TTC549 (cell line): ENCODE data around the gene LRRC30.
"Not testable (repeated sequence)": the region's sequence is repeated elsewhere in the genome, so short reads cannot be mapped to it uniquely, and the experiment has no call there.

Experiments
- FAIRE-seq: peaks from 2 replicates; lab custom pipeline; 2012; peaks lifted over from hg19 to GRCh38; lab: Jason Lieb, UNC

The LRRC30 gene

DNA sequence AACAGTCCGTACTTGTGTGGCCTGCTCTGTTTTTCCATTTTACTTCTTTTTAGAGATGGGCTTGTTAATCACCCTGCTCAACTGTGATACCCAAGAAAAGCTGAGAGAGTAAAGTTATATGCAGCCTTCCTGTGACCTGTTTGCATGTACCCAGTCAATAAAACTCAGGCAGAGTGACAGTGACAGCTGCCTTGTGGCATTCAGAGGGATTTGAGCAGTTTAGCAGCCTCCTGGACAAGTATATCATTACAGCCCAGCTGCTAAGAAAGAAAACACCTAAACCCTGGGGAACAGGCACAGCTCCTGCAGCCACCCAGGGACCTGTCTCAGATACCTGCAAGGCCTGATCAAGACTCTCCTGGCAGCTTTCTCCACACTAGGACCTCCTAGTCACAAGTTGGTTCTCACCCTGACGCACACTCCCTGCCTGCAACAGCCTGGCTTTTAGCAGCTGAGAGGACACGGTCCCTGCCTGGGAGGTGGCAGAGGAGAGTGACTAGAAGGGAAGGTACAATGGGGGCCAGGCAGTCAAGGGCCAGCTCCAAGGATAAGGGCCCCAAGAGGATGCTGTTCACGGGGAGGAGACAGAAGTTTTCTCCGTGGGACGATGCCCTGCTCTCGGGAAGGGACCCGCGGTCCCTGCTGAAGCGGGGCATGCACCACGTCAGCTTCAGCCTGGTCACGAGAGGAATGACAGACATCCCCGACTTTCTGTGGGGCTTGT, at the start of gene LRRC30:
LRRC30 (plus strand) TSS at position 464 of the 724 bp plus-strand sequence; CDS start at position 514, 50 bp downstream.
- no peak for FAIRE-seq

DNA sequence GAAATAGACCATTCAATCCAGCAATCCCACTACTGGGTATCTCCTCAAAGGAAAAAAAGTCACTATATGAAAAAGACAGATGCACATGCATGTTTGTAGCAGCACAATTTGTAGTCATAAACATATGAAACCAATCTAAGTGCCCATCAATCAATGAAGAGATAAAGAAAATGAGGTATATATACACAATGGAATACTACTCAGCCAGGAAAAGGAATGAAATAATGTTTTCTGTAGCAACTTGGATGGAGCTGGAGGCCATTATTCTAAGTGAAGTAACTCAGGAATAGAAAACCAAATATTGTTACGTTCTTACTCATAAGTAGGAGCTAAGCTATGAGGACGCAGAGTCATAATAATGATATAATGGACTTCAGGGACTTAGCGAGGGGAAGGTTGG, 45.2 kb upstream of the LRRC30 start:
- no peak for FAIRE-seq

DNA sequence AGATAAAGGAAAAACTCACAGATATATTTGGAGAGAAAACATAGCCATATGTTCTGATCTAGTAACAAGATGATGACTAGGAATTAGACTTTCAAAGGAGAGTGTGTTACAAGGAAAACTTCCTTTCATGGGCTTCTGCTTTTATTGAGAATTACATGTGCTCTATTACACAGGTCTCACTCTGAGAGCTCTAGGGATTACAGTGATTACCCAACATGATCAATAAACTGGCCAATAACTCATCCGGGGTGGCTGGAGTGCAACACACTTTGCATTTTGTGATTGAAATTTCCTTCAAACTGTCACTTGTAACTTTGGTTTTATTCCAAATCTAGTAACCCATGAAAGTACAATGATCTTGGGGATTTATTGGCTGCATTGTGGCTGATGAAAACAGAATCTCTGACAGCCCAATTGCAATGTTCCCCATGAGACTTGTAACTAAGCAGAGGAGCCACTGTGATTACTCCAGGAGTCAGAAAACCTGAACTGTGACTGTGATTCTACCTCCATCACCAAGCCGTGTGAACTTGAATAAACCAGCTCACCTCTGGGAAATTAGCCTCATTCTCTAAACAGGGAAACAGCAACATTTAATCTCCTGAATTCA, 40.2 kb upstream of the LRRC30 start:
- FAIRE-seq, result no peak

DNA sequence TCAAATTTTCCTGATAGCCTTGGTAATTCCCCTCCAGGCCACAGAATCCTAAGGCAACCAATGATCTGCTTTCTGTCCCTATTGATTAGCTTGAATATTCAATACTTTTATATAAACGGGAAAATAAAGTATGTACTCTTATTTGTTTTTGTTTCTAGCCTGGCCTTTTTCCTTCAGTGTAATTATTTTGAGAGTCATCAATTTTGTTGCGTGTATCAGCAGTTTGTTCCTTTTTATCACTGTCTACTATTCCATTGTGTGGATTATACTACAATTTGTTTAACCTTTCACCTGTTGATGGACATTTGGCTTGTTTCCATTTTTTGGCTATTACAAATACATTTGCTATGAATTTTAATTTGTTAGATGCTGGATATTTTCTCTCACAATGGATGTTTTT, 39.2 kb upstream of the LRRC30 start:
- no peak for FAIRE-seq

DNA sequence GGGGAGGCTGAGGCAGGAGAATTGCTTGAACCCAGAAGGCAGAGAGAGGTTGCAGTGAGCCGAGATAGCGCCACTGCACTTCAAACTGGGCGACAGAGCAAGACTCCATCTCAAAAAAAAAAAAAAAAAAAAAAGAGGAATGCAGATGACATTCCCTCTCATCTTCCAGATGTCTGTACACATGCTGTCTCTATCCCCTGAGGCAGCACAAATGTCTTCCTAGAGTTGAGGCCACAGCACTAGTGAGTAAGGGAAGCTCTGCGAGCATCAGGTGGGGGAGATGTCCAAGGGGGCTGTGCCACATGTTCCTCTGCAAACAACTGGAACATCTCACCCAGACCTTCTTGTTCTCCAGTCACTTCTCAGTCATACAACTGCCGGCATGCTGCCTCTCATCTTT, 35.6 kb upstream of the LRRC30 start:
- no peak for FAIRE-seq

DNA sequence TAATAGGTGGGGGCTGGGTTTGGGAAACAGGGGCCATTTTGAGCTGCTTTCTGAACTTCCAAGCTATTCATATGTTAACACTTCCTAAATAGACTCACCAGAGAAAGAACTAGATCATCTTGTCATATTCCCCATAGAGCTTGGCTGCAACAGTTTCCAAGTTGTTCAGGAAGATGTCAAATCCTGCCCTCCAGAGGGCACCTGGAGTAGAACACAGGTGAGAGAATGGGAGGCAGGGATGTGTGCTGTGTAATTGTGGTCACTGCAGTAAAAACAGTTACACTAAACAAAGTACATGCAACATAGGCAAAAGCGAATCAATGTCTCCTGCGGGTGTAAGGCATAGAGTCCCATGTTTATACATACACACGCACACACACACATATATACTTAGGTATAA, 34.5 kb upstream of the LRRC30 start:
- no peak for FAIRE-seq

DNA sequence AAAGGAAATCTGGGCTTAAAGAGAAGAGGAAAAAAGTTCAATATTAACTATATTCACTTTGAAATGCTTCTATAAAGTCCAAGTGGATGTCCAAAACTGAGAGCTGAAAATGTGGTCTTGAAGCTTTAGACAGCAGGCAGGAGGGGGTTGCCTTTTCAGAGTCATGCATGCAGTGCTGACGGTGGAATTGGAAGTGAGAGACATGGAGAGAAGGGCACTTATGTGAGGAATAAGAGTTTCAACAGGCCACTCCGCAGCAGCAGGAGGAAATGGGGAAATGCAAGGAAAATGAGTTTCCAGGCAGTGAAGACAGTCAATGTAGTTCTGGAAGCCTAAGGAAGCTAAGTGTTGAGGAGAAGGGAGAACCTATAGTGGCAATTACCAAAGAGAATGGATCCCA, 33.0 kb upstream of the LRRC30 start:
- FAIRE-seq, result no peak

DNA sequence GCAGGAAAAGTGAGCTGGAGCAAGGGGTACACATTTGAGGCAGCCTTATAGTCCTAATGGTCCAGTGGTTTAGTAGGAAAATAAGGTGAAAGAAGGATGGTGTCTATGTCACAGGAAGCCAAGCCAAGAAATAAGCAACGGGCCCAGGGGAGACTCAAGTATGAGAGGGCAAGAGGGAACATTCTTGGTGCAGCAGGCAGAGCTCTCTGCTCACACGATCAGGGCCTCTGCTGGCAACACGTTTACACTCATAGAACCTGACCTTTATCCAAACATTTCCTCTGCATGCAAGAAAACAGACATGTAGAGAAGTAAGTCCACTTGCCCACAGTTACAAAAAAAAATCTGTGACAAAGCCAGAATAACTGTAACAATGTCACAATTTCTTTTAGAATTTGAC, 32.6 kb upstream of the LRRC30 start:
- FAIRE-seq, result no peak

DNA sequence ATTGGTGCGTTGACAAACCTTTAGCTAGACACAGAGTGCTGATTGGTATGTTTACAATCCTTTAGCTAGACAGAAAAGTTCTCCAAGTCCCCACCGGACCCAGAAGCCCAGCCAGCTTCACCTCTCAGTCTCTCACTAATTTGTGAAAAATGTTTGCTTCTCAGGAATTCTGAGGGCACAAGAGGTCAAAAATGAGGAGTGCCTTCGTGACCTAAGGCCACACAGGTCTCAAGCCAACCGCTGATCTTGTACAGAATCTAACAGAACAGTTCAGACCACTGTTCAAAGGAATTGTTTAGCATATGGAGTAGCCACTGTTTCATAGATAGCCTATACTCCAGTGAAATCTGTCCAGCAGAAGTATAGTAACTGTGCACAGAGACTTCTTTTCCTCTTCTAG, 29.8 kb upstream of the LRRC30 start:
- FAIRE-seq, result no peak

DNA sequence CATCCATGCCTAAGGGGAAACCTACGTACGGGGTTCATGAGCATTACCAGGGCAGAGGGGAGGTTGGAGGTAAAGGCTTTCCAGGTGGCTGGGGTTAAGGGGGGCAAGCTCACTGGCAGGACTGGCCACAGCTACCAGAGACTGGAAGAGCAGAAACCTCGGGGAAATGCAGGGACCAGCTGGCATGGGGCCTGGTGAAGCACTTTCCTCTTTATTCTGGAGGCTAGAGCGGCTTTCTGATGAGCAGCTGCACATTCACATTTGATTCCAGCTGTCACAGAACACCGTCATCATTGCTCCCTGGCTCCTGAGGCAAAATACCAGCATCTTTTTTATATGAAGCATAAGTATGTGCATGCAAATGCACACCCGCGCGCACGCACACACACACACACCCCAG, 28.7 kb upstream of the LRRC30 start:
- no peak for FAIRE-seq

DNA sequence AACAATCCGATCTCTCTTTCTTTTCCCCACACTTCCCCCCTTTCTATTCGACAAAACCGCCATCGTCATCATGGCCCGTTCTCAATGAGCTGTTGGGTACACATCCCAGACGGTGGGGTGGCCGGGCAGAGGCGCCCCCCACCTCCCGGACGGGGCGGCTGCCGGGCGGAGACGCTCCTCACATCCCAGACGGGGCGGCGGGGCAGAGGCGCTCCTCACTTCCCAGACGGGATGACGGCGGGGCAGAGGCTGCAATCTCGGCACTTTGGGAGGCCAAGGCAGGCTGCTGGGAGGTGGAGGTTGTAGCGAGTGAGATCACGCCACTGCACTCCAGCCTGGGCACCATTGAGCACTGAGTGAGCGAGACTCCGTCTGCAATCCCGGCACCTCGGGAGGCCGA, 27.3 kb upstream of the LRRC30 start:
- not testable (repeated sequence) for FAIRE-seq

DNA sequence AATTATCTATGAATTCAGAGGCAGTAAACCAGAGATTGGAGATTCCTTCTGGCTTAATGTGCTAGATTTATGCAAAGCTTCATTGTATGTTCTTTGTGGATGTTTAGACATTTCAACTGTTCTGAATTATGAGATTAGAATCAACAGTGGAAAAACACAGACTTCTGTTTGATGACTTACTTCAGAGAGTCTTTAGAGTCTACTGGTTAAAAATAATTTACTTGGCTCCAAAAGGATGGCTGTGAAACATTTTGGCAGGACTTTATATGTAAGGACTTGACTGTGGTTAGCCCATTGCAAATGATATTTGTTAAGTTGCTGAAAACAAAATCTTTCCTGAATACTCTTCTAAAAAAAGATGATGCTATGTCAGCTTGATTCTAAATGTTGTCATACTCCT, 25.5 kb upstream of the LRRC30 start:
- no peak for FAIRE-seq

DNA sequence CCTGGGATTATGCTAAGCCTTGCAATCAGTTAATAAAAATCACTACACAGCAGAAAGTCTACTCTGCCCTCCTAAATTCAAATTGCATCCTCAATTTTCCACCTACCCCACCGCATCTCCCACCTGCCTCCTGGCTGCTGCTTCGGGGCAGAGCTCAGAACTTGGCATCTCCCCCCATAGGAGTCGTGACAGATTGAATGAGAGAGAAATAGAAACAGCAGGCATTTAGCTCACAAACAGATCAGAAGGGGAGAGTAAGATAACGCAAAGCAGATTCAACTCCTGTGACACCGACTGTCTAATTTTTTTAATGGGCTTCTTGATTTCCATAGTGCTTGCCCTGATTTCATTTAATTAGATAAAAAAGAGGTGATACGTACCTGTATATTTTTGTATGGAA, 24.7 kb upstream of the LRRC30 start:
- FAIRE-seq, result no peak

DNA sequence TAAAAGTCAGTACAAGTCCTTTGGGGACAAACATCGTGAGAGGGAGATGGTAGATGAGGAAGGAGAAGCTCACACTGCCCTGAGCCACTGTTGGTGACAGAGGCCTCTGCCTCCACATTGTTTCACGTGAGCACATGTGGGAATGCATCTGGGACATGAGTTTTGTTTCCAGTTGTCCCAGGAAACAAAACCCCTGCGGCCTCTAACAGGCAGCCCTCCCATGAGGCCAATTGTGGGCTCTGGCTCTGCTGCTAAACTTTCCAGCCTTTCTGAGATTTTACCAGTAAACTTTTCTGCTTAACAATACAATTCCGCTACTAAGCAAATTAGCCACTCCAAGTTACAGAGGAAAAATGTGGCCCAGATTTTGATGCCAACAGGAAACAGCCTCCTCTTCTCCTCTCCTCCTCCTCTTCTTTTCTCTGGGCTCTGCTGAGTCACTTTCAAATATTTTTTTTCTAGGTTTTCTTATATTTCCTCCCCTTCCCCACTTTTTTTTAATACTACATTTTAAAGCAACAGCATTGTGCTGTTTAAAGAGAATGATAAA, 23.4 kb upstream of the LRRC30 start:
- no peak for FAIRE-seq

DNA sequence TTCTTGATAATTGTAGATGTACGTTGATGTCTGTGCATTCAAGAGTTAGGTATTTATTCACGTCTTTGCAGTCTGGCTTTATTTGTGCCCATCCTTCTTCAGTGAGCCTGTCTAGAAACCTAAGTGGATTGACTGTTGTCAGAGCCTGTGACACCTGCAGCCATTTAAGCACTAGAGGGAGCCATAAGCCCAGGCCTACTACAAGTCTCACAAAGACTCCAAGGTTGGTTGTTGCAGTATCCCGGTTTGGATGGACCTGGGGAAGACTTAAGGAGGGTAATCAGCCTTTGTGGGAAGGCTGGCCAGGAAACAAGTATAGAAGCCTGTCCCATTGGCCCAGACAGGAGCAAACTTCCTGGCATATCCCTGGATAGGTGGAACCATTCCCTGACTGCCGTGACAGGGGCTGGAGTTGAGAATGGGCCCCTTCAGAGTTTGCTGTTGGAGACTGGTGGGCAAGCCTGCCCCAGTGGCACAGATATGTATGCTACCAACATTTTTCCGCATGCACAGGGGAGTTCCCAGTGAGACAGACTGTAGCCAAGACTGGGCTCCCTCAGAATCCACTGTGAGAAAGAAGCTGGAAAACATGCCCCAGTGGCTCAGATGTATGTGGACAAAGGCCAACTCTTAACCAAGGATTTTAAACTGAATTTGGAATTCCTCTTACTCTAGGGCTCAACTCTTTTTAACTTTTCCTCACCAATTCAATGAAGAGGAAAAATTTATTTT, 9.3 kb upstream of the LRRC30 start:
- peak; percentile 50 for FAIRE-seq

DNA sequence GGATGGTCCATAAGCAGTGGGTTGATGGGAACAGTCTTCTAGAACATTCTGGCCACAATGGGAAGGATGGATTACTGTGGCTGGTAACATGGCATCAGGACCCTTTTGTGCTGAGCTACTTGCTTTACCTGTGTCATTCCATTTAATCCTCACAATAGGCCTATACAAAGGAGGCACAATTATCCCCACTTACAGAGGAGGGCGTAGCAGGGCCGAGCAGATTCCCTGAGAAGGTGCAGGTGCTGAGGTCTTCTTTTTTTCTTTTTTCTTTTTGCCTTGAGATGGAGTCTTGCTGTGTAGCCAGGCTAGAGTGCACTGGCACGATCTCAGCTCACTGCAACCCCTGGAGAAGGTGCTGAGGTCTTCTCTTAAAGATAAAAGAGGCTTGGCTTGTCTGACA, 6.7 kb upstream of the LRRC30 start:
- FAIRE-seq, result no peak

DNA sequence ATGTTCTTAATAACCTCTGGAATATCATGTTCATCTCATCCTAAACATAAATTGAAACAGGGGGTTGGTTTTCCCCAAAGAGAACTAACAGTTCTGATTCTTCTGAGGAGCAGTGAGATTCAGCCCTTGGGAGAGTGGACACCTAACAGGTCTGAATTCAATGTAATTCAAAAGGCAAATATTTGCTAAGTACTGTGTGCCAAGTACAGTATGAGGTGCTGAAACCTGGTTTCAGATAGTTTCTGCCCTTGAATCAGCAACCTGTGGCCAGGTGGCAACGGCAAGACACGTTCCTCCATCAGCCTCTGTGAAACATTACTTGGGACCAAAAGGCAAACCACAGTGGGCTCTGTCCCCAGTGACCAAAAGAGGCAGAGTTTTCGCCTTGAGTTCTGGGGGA, 1.3 kb downstream of the LRRC30 start:
- no peak for FAIRE-seq

DNA sequence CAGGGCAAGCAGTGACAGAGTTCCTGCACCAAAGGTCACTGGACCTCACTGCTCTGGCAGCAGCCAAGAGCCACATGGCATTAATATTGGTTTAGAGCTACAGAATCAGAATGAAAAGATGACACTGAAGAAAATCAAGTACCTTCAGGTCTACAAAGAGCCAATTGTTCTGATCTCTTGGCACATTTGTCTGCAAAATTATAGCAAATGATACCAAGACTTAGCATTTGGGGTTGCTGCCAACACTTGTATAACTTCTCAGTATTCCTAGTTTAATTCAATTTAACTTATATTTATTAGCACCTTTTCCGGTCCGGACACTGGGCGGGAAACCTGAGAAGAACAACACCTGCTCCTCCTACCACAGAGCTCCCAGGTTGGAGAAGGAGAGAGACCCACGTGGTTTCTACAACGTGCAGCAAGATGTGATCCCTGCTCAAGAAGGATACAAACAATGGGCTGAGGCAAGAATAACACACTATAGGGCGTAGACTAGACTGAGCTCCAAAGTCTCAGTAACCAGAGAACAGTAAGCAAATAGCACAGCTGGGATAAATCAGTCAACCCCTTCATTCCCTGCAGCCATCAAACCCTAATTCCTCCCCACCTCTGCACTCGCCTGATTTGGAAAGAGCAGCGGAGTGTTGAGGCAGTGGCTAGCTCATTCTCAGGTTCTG, 2.4 kb downstream of the LRRC30 start:
- FAIRE-seq, result no peak

DNA sequence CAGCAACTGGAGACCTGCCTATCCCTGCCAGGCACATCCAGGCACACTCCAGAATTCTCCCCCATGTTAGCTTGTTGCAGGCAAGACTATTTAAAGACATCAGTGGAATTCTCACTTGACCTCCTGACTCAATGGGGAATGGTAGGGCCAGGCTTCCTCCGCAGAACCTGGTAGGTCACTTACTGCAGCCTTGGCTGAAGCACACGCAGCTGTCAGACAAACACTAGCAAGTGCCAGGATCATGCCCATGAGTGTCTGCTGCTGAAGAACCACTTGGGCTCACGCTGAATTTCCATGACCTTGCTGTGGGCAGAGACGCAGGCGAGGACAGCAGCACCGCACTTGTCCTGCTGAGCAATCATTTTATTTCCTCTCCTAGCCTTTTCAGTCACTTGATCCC, 3.2 kb downstream of the LRRC30 start:
- FAIRE-seq, result no peak

DNA sequence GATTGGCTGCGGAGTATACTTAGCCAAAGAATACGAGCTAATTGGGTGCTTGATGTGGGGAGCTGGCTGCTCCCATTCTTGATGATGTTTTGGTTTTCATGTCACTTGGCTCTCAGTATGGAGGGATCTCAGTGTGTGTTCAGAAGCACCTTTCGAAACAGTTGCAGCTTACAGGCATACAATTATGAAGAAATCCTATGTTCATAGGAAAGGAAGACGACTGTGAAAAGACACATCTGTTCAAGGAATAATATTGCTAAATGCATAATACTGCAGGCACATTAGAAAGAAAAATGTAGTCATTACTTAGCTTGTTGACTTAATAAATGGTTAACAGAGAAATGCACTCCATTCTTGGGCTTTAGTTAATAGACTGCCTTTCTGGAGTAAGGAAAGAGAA, 4.1 kb downstream of the LRRC30 start:
- FAIRE-seq, result no peak

DNA sequence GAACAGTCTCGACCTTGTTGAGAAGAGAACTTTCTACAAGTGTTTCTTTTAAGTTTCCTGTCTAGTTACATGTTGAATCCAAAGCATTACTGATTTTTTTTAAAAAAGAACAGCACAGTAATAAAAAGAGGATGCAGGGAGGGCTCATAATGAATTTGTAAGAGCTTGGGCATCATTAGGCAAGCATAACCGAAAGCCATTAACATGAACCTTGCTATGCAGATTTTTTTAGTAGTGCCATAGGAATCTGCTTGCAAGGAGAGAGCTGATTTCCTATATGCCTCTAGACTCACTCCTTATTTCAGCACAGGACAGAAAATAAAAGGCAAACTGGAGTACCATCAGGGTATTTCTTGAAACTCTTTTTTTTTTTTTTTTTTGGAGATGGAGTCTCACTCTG, 5.2 kb downstream of the LRRC30 start:
- no peak for FAIRE-seq

DNA sequence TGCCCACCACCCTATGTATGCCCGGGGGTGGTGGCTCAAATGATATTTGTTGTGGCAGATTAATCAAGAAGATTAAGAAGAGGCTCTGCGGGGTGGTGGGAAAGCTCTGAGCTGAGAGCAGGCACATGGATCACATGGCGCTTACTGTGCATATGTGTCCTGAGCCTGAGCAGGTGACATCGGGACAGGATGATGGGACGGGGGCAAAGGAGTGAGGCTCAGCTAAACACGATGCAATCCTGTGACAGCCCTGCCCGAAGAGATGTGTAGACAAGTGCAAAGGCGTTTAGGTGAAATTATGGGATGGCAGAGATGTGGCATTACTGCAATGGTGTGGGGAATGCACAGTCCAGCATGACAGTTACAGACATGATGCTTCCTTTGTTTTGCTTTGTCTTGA, 6.0 kb downstream of the LRRC30 start:
- FAIRE-seq, result no peak
